ENCODE data around the gene NOL9.

- no peak for TF ChIP-seq CTCF (IDR thresholded peaks at IDR 0.05; ENCODE audit: insufficient read depth, low read depth, low read length)
- TF ChIP-seq EZH2 (IDR thresholded peaks at IDR 0.05; ENCODE audit: insufficient read depth, low read length): no peak
These were observed 18.5 kb upstream of the NOL9 start for GRCh38 chr1:6572653-6573383.

Data from astrocyte (in vitro differentiated cells and primary cell).